Hepatic stellate cell (primary cell): ENCODE data around the gene WBP11.
"Not testable (repeated sequence)": the region's sequence is repeated elsewhere in the genome, so short reads cannot be mapped to it uniquely, and the experiment has no call there.

Experiments used
- DNase-seq: peaks from one replicate; pipeline ENCODE4 v3.0.0; 2011; ENCODE audit warnings: low spot score

The WBP11 gene

DNA sequence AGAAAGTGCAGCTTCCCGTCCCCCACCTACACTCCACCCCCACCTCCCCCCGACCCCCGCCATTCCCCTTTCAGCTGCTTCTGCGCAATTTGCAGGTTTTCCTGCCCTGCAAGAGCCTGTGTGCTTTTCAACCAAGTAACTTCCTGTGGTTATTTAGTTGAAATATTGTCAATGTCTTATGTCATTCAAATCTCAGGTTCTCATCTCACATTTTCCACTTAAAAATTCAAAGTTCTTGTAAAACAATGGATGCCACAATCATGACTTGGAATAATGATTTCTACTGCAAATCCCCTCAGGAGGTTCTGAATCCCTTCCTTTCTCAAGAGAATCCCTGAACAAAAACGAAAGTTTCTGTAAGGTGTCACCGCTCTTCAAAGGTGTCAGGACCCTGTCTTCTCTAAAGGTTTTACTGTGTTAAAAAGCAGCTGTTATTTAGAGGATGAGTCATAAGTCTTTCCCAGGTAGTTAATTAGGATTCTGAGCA lies 31.6 kb downstream of the WBP11 start:
- no peak for DNase-seq

DNA sequence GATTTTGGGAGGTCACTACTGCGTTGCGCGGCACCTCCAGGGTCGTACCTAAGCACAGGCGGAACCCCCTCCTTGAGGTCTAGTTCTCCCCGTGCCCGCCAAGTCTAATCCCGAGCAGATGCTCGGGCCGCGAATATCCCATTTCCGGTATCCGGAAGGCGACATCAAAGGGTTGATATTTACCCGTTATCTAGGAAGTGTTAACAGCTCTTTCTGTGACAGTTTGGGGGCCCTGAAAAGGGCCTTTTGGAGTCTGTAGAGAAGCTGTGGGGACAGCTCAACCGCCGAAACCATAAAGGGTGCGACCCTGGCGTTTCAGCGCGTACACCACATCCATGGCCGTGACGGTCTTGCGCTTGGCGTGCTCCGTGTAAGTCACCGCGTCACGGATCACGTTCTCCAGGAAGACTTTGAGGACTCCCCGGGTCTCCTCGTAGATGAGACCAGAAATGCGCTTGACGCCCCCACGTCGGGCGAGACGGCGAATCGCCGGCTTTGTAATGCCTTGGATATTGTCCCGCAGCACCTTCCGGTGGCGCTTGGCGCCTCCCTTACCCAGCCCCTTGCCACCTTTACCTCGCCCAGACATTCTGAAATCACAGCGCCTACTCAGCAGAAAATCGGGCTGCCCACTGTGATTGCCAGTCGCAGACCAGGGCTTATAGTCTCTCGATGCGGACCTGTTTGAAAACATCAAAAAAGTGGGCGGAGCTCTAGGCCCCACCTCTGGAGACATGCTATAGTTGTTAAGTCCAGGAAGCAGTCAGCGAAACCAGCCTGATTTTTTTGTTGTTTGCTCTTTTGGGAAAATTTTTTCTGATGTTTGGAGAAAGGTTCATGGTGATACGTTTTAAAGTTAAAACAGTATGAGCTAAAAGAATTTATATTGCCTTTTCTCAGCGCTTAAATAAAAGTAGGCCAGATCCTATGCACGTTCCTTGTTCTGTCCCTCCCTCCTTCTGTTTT lies 32.5 kb downstream of the WBP11 start:
- DNase-seq: peak; percentile 84

DNA sequence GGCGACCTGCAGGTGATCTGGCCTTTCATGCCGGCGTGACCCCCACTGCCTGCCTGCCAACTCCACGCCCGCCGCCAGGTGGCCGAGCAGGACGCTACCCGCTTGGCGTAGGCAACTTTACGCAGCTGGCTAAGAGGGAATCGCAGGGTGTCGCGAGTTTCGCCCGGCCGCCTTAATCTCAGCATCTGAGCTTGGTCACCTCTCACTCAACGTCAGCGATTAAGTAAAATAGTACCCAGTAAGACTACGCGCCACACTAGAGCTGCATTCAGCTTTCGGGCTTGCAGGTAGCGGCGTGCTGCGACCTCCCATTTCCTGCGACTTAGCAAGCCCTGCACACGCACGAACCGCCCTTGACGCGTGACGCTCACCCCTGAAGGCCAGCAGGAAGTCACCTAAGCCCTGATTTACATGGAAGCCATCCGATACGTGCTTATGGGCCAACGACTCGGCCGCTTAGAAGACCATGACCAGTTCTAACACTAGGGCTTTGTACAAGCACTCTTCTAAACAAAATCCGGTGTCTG lies 33.2 kb downstream of the WBP11 start:
- DNase-seq: peak; percentile 61

DNA sequence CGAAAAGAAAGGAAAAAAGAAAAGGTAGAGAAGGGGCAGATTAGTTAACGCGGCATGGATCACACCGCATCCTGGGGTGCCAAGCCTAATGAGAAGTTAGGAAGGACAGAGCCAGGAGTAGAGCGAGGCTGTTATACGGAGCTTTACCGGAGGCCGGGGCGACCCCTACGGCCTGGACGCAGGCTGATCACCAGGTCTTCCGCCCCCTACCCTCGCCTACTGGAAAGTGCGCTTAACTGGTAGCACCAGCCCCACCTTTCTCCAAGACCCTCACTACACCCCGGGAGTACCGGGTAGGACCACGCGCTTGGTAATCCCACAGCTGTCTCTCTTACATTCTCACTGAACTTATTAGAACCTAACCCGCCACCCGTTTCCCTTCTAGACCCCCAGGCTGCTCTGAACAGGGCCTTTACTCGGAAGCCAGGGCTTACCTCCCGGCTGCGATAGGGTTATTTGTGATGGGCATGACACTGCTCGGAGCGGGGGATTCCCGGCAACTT lies 33.8 kb downstream of the WBP11 start:
- DNase-seq: no peak

DNA sequence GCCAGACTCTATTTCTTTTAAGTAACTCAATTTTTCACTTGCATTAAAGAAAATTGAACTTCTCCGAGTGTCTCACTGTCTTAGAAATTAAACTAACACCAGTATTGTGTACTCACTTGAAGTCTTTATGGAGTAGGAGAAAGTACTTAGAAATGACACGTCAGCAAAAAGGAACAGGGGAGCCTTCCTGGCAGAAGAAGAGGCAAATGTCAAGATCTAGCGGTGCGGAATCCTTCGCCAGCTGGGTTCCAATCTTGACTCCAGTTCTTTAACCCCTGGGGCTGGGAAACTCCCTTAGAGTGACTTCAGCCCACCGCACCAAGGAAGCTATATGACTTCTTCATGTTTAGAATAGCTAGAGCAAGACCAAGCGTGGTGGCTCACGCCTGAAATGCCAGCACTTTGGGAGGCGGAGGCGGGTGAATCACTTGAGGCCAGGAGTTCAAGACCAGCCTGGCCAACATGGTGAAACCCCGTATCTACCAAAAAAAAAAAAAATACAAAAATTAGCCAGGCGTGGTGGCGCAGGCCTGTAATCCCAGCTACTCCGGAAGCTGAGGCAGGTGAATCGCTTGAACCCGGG lies 34.4 kb downstream of the WBP11 start:
- no peak for DNase-seq

DNA sequence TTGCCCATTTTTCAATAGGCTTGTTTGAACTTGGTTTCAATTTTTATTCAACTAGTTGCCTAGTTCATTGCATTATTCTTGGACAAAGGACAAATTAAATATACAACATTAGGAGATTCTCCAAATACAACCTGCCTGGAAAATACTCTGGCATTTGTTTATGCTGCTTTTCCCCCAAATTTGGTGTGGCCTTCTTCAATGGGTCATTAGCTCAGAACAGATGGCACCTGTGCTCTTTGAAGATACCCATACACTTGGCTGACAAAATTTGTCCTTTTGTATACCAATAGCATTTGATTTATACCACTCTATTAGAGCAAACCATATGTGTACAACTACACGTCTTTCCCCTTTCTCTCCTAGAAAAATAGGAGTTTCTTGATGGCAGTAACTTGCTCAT lies 35.7 kb downstream of the WBP11 start:
- DNase-seq: no peak

DNA sequence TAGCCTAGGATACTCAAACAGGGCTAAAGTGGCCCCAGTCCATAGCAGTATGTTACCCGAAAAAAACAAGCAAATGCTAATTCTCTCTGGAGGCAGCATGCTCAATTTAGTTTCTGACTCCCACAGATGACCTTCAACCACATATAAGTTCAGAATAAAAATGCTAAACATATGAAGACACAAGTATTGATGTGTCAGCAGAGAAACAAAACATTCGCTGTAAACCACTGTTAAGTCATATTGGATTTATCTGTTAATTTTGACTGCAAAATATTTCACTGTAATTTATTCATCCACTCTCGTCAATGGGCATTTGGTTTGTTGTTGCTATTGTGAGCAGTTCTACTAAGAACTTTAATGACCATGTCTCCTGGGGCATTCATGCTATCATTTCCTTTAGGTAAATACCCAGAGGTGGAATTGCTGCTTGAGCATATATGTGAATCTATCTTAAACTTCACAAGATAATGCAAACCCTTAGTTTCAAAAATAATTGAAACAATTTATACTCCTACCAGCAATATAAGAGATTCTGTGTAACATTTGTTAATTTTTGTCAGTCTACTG lies 36.5 kb downstream of the WBP11 start:
- DNase-seq: no peak

DNA sequence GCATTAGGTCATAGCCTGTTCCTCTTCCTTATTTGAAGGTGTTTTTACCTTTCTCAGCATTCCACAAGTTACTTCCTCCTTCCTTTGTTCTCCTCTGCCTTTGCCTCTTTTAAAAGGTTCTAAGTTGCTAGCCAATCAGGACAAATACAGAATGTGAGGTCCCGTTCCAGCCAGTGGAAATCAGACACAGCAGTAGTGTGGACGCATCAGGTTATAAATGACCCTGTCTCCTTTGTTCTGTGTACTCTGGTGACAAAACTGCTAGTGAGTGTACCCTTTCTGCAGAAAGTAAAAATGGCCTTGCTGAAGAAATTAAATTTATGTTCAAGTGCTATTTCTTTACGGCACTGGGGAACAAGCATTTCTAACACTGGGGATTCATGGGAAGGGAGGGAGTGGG lies 37.3 kb downstream of the WBP11 start:
- not testable (repeated sequence) for DNase-seq

DNA sequence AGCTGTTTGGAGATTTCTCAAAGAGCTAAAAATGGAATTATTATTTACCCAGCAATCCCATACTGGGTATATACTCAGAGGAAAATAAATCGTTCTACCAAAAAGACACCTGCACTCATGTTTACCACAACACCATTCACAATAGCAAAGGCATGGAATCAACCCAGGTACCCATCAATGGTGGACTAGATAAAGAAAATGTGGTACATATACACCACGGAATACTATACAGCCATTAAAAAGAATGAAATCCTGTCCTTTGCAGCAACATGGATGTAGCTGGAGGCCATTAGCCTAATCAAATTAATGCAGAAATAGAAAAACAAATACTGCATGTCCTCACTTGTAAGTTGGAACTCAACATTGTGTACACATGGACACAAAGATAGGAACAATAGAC lies 37.9 kb downstream of the WBP11 start:
- no peak for DNase-seq

DNA sequence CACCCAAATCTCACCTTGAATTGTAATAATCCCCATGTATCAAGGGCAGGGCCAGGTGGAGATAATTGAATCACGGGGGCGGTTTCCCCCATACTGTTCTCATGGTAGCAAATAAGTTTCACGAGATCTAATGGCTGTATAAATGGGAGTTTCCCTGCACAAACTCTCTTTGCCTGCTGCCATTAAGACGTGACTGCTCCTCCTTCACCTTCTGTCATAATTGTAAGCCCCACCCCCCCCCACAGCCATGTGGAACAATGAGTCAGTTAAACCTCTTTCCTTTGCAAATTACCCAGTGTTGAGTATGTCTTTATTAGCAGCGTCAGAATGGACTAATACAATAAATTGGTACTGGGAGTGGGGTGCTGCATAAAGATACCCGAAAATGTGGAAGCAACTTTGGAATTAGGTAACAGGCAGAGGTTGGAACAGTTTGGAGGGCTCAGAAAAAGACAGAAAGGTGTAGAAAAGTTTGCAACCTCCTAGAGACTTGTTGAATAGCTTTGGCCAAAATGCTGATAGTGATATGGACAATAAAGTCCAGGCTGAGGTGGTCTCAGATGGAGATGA lies 43.5 kb downstream of the WBP11 start:
- not testable (repeated sequence) for DNase-seq

DNA sequence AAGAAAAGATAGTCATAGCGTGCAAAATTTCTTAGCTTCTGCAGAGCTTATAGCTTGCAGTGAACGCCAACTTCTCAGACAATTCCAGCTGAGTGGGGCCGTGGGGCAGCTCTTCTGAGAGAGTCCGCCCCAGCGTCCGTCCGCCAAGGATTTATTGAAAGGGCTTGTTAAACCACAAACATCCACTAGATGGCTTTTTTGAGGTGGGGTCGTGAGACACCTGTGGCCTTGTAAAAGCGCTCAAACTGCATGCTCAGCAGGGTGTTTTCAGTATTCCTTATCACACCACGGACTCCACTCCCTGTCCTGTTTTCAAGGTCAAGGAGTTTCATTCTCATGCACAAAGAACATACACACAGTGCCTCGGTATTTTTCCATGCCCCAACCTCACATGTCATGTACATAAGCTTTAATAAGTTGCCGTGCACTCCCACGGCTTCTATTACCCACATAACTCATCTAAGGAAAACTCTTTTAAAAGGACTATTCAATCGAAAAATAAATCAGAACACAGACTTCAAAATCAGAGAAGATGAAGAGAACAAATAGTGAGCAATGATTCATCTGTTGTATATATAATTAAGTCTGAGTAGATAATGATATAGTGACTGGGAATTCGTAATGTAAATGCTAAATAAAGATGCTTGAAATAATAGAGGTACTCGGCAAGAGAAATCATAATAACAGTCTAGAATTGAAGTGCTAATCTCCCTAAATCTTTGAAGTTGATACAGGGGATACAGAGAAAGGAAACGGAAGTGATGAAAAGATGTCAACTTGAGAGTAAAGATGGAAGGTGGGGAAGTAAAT lies 46.7 kb downstream of the WBP11 start:
- DNase-seq: no peak

DNA sequence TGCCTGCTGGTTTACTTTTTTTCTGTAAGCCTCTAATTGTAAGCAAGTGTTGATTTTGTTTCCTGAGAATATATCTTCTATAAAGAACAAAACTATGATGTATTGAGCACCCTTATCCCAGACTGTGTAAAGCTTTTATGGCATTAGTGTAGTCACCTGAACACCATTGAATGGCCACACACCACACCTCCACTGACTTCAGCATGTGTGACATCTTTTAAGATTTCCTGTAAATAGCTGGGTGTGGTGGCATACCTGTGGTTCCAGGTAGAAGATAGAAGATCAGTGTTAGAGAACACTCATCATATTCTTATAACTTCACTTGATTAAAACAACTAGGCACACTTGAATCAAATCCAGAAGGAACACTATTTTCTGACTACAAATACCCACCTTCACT lies 51.3 kb downstream of the WBP11 start:
- DNase-seq: no peak

DNA sequence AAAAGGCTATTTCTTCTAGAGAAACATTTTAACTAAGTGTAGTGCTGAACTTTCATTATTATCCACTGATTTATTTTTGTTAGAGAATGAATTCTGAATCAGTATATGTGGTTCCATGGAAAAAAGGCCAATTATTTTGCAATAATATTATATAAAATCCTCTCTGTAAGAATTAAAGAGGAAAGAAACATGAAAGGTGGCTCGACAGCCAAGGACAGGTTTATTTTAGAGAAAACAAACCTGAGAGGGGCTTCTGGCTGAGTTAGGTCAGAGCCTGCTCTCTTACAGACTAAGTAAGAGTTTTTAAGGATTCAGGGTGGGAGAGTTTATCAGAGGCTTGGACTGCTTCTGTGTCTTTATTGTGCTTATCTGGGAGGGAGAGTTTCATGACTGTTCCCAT lies 60.2 kb downstream of the WBP11 start:
- no peak for DNase-seq

DNA sequence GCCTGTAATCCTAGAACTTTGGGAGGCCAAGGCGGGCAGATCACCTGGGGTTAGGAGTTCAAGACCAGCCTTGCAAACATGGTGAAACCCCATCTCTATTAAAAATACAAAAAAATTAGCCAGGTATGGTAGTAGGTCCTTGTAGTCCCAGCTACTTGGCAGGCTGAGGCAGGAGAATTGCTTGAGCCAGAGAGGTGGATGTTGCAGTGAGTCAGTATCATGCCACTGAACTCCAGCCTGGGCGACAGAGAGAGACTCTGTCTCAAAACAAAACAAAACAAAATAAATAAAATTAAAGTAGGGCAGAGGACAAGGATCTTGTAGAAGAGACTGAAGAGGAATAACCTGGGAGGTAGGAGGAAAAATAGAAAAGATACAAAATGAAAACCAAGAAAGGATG lies 61.3 kb downstream of the WBP11 start:
- DNase-seq: no peak

DNA sequence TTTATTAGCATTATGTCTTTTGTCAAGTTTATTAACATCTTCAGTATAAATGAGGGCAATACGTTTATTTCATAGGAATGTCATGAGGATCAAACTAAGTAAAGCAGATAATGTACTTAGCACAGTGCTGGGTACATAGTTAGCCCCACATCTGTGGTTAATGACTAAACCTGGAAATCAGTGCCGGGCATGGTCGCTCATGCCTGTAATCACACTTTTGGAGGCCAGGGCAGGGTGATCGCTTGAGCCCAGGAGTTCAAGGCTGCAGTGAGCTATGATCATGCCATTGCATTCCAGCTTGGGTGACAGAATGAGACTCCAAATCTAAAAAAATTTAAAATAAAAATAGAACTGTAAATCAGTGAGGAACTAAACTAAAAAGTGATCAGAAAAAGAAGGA lies 62.1 kb downstream of the WBP11 start:
- no peak for DNase-seq

DNA sequence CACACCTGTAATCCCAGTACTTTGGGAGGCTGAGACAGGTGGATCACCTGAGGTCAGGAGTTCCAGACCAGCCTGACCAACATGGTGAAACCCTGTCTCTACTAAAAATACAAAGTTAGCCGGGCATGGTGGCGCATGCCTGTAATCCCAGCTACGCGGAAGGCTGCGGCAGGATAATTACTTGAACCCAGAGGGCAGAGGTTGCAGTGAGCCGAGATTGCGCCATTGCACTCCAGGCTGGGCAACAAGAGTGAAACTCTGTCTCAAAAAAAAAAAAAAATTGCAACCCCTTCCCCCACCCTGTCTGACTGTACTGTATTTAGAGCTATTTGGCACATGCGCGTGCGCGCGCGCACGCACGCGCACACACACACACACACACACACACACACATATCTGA lies 66.8 kb downstream of the WBP11 start:
- DNase-seq: not testable (repeated sequence)
